HEK293T (cell line): Measurements from ENCODE around the gene IRF3.

Experiments used
- BHLHE40 ChIP-seq: fragments of 450-650 bp; IDR thresholded peaks from 2 replicates; pipeline ENCODE4 v1.6.1; 2016; ENCODE audit warnings: mild to moderate bottlenecking, moderate library complexity, borderline replicate concordance
- CTBP1 ChIP-seq: fragments of 450-650 bp; IDR thresholded peaks from 2 replicates; pipeline ENCODE4 v1.6.1; 2016; ENCODE audit warnings: borderline replicate concordance
- FOXM1 ChIP-seq: fragments of 450-650 bp; IDR thresholded peaks from 2 replicates; pipeline ENCODE4 v1.6.1; 2017; ENCODE audit warnings: mild to moderate bottlenecking, borderline replicate concordance
- SP1 ChIP-seq: fragments of 450-650 bp; IDR thresholded peaks from 2 replicates; pipeline ENCODE4 v1.6.1; 2017
- TARDBP ChIP-seq: fragments of 450-650 bp; IDR thresholded peaks from 2 replicates; pipeline ENCODE4 v1.6.1; 2016
- TF ChIP-seq, protein P1 (sequence below): fragments of 450-650 bp; IDR thresholded peaks from 2 replicates; pipeline ENCODE4 v1.6.1; 2016

DNA sequence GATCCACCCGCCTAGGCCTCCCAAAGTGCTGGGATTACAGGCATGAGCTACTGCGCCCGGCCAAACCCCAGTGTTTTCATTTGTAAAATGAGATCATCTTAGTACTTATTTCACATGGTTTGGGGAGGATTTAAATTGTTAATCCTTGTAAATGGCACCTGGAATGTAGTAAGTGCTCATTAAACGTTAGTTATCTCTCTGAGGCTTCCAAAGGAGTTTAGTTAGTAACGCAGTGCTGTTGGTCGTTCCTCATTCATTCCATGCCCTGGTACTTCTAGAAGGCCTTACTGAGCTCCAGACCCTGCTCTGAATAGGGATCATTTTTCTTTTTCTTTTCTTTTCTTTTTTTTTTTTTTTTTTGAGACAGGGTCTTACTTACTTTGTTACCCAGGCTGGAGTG is 30.5 kb upstream of the IRF3 start:
- TF ChIP-seq TARDBP, result no peak
- TF ChIP-seq BHLHE40, result no peak
- no peak for TF ChIP-seq FOXM1
- no peak for TF ChIP-seq CTBP1
- no peak for TF ChIP-seq SP1
- TF ChIP-seq, protein P1, sequence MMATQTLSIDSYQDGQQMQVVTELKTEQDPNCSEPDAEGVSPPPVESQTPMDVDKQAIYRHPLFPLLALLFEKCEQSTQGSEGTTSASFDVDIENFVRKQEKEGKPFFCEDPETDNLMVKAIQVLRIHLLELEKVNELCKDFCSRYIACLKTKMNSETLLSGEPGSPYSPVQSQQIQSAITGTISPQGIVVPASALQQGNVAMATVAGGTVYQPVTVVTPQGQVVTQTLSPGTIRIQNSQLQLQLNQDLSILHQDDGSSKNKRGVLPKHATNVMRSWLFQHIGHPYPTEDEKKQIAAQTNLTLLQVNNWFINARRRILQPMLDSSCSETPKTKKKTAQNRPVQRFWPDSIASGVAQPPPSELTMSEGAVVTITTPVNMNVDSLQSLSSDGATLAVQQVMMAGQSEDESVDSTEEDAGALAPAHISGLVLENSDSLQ, result no peak
